Measurements from ENCODE around the gene CYFIP1.

The CYFIP1 gene

DNA sequence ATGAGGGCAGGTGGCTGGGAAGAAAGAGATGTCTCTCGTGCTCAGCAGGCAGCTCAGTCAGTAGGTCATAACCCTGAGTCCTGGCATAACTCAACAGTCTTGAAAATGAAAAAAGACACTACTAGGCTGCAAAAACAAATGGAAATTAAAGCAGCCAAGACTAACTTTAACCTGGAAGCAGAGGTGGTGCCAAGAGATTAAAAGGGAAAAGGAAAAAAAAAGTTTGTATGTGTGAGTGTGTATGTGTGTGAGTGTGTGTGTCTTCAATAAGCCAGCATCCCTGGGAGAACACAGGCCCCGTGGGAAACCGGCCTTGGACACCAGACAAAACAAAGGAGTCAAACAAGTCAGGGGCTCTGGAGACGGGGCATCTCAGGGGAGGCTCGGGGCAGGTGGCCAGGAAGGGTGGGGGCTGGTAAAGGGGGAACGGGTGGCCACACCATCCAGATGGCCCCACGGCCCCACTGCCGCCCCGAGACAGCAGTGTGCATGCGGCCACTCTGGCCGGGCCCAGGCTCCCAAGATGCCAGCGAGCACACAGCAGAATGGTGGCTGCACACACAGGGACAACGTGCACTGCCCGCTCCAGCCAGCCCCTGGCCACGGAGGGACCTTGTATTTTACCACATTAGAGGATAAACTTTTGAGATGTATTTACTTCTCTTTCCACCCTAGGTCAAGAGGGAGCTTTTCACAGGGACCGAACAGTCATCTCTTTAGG, 23.8 kb downstream of the CYFIP1 start:
- TF ChIP-seq CTCF (IDR thresholded peaks at IDR 0.05; ENCODE audit: extremely low read depth, insufficient read depth, missing control alignments): no peak
- in situ Hi-C loops (cut with MboI; ENCODE audit: low pct_unique_long_range_greater_than_20kb, low sequenced_read_pairs, unreplicated experiment): no loop called here
- DNase-seq (ENCODE audit: low spot score): no peak

- TF ChIP-seq CTCF (IDR thresholded peaks at IDR 0.05; ENCODE audit: extremely low read depth, insufficient read depth, missing control alignments): no peak
- no peak for DNase-seq (ENCODE audit: low spot score)
- in situ Hi-C loops (cut with MboI; ENCODE audit: low pct_unique_long_range_greater_than_20kb, low sequenced_read_pairs, unreplicated experiment): no loop called here
These were observed 24.5 kb downstream of the CYFIP1 start for GRCh38 chr15:22955544-22956119.

DNA sequence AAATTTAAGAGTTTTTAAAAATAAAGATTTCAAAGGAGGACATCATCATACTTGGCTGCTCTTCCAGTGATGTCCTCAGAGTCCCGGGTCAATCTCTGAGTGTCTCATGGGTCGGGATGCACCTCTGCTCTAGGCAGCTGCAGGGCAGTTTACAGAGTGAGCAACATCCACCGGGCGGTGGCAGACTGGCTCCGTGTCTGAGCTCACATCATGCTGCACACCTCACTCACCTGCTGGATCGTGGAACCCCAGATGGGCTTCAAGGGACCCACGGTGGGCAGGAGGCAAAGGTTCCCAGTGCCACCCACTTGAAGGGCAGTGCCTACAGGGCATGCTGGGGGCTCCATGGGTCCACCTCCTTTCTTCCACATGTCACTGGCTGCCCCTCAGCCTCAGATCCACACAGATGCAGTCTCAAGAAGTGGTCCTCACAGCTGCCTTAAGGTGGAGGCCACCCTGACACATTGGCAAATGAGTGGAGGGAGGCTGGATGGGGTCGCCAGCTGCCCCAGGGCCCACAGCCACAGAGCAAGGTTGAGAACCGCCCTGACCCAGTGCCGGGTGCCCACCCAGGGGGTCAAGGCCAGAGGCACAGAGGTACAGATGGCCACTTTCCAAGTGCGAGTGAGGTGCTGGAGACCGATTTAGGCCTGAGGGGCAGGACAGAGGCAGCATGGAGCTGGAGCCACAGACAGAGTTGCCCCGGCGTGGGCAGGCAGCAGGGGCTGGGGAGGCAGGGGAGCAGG, 25.2 kb downstream of the CYFIP1 start:
- DNase-seq (ENCODE audit: low spot score): no peak
- no peak for TF ChIP-seq CTCF (IDR thresholded peaks at IDR 0.05; ENCODE audit: extremely low read depth, insufficient read depth, missing control alignments)
- in situ Hi-C loops (cut with MboI; ENCODE audit: low pct_unique_long_range_greater_than_20kb, low sequenced_read_pairs, unreplicated experiment): no loop called here

- DNase-seq (ENCODE audit: low spot score): no peak
- no peak for TF ChIP-seq CTCF (IDR thresholded peaks at IDR 0.05; ENCODE audit: extremely low read depth, insufficient read depth, missing control alignments)
- in situ Hi-C loops (cut with MboI; ENCODE audit: low pct_unique_long_range_greater_than_20kb, low sequenced_read_pairs, unreplicated experiment): no loop called here
These were observed 25.8 kb downstream of the CYFIP1 start for GRCh38 chr15:22954326-22954725.

- no peak for DNase-seq (ENCODE audit: low spot score)
- TF ChIP-seq CTCF (IDR thresholded peaks at IDR 0.05; ENCODE audit: extremely low read depth, insufficient read depth, missing control alignments): no peak
- in situ Hi-C loops (cut with MboI; ENCODE audit: low pct_unique_long_range_greater_than_20kb, low sequenced_read_pairs, unreplicated experiment): no loop called here
These were observed 27.2 kb downstream of the CYFIP1 start for GRCh38 chr15:22952796-22953579.
